ENCODE results near the gene SPRR2D.
"Not testable (repeated sequence)": the region's sequence is repeated elsewhere in the genome, so short reads cannot be mapped to it uniquely, and the experiment has no call there.

DNA sequence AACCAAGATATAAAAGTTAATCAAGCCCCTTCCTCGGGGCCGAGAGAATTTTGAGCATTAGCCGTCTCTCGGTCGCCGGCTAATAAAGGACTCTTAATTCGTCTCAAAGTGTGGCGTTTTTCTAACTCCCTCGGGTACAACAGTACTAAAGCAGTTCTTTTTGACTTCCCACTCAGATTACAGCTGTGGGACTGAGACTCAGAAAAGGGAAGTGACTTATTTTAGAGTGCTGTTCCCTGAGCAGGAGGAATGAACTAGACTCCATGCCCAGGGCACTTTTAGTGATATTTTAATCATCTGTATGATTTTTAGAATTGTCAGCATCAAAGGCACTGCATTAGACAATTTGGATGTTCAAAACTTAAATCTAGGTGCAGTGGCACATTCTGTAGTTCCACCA is 18.6 kb downstream of the SPRR2D start:
- TF ChIP-seq EP300 (IDR thresholded peaks at IDR 0.05; ENCODE audit: low read depth); POLR2A (IDR thresholded peaks at IDR 0.05); POLR2AphosphoS5 (IDR thresholded peaks at IDR 0.05): not testable (repeated sequence)
- TF ChIP-seq, protein P1, sequence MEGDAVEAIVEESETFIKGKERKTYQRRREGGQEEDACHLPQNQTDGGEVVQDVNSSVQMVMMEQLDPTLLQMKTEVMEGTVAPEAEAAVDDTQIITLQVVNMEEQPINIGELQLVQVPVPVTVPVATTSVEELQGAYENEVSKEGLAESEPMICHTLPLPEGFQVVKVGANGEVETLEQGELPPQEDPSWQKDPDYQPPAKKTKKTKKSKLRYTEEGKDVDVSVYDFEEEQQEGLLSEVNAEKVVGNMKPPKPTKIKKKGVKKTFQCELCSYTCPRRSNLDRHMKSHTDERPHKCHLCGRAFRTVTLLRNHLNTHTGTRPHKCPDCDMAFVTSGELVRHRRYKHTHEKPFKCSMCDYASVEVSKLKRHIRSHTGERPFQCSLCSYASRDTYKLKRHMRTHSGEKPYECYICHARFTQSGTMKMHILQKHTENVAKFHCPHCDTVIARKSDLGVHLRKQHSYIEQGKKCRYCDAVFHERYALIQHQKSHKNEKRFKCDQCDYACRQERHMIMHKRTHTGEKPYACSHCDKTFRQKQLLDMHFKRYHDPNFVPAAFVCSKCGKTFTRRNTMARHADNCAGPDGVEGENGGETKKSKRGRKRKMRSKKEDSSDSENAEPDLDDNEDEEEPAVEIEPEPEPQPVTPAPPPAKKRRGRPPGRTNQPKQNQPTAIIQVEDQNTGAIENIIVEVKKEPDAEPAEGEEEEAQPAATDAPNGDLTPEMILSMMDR (IDR thresholded peaks at IDR 0.05) = not testable (repeated sequence)
